T-helper 2 cell treated with Interferon-gamma antibody and Interleukin-4, amounts not matched to agents 5 μg/mL and 100 μg/mL, for 36 hours (primary cell): ENCODE data around the gene KIF6.

Experiments used
- DNase-seq: peaks from one replicate; pipeline ENCODE4 v3.0.0; 2021; ENCODE audit warnings: low spot score
- H3K27ac Mint-ChIP-seq: one replicate; pipeline ENCODE4 v1.8.0; 2021; ENCODE audit warnings: mild to moderate bottlenecking, mixed read lengths
- H3K27me3 Mint-ChIP-seq: one replicate; pipeline ENCODE4 v1.8.0; 2021; ENCODE audit warnings: low read depth, mixed read lengths
- H3K36me3 Mint-ChIP-seq: one replicate; pipeline ENCODE4 v1.8.0; 2021; ENCODE audit warnings: low read depth, mixed read lengths
- H3K4me1 Mint-ChIP-seq: one replicate; pipeline ENCODE4 v1.8.0; 2021; ENCODE audit warnings: low read depth, mixed read lengths
- H3K4me3 Mint-ChIP-seq: one replicate; pipeline ENCODE4 v1.8.0; 2022; ENCODE audit warnings: mild to moderate bottlenecking, moderate library complexity, mixed read lengths
- H3K9me3 Mint-ChIP-seq: one replicate; pipeline ENCODE4 v1.8.0; 2021; ENCODE audit warnings: mixed read lengths

KIF6 gene

DNA sequence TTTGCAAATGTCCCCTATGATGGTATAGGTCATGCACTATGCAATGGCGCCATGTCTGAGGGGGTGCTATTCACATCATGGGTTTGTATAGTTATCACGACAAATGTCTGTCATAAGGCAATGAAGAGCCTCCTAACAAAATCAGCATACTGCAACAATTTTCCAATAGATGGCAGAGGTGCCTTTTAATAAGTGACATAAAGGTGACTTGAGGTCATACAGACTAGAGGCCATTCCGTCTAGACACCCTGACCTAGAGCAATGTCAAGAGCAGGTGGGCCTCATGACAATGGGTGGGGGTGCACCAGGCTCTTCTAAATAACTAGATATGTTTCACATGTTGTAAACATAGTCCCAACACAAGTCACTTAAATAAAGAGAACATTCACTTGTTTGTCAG is 107.7 kb downstream of the KIF6 start:
- no peaks in the 10 kb centered on the region for H3K36me3 Mint-ChIP-seq
- H3K27me3 Mint-ChIP-seq = peaks cover 2% of the 10 kb centered on the region
- no peaks in the 10 kb centered on the region for H3K9me3 Mint-ChIP-seq
- H3K27ac Mint-ChIP-seq = no peak overlapping the region
- H3K4me1 Mint-ChIP-seq = no peaks in the 10 kb centered on the region
- H3K4me3 Mint-ChIP-seq = no peak overlapping the region
- DNase-seq = no peak

DNA sequence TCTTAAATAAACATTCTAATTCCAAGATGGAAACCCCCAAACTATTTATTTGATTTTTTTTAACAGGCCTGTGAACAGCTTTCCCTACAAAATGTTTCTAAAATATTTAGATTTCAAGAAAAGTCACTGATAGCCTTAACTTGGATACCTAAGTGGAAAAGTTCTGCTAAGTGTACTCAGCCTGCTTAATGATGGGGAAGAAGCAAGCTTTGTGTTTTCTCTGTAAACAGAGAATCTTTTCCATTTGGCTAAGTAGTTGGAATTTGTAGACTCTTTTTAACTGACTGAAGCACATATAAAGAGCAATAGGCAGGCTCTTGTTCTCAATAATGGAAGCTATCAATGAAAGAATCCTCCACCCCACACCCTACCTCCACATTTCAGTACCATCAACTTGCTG is 108.2 kb downstream of the KIF6 start:
- H3K9me3 Mint-ChIP-seq = no peaks in the 10 kb centered on the region
- H3K4me3 Mint-ChIP-seq = no peak overlapping the region
- no peaks in the 10 kb centered on the region for H3K36me3 Mint-ChIP-seq
- H3K27me3 Mint-ChIP-seq = peaks cover 2% of the 10 kb centered on the region
- H3K27ac Mint-ChIP-seq = no peak overlapping the region
- DNase-seq = no peak
- H3K4me1 Mint-ChIP-seq = no peaks in the 10 kb centered on the region

DNA sequence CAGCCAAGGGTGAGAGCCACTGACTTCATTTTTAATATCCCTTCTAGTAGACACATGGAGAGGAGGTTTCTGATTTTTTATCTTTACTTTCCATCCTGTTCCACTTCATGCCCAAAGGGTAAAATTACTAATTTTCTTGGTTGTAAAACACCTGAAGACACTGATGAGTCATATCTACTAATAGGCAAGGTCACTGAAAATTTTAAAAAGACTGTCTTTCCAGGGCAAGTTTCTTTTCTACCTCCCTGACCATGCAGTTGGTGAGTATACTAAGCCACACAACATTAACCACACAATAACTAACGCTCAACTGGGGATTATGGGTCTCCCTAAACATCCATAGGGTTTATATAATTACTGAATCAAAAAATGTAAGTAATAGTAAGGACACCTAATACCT is 109.6 kb downstream of the KIF6 start:
- no peaks in the 10 kb centered on the region for H3K9me3 Mint-ChIP-seq
- H3K27me3 Mint-ChIP-seq = peaks cover 2% of the 10 kb centered on the region
- H3K4me3 Mint-ChIP-seq = no peak overlapping the region
- H3K36me3 Mint-ChIP-seq = no peaks in the 10 kb centered on the region
- H3K27ac Mint-ChIP-seq = no peak overlapping the region
- no peak for DNase-seq
- H3K4me1 Mint-ChIP-seq = no peaks in the 10 kb centered on the region

- DNase-seq = no peak
- Mint-ChIP-seq H3K27me3 (peaks cover 2% of the 10 kb centered on the region), H3K9me3 (no peaks in the 10 kb centered on the region), H3K4me1 (no peaks in the 10 kb centered on the region), H3K36me3 (no peaks in the 10 kb centered on the region), H3K4me3 (no peak overlapping the region), H3K27ac (no peak overlapping the region)
These were observed 110.7 kb downstream of the KIF6 start for GRCh38 chr6:39614393-39614950.

- Mint-ChIP-seq H3K27ac (no peak overlapping the region), H3K36me3 (no peaks in the 10 kb centered on the region), H3K4me1 (no peaks in the 10 kb centered on the region), H3K27me3 (peaks cover 6% of the 10 kb centered on the region), H3K4me3 (no peak overlapping the region), H3K9me3 (no peaks in the 10 kb centered on the region)
- no peak for DNase-seq
These were observed 115.0 kb downstream of the KIF6 start for GRCh38 chr6:39610221-39610620.

DNA sequence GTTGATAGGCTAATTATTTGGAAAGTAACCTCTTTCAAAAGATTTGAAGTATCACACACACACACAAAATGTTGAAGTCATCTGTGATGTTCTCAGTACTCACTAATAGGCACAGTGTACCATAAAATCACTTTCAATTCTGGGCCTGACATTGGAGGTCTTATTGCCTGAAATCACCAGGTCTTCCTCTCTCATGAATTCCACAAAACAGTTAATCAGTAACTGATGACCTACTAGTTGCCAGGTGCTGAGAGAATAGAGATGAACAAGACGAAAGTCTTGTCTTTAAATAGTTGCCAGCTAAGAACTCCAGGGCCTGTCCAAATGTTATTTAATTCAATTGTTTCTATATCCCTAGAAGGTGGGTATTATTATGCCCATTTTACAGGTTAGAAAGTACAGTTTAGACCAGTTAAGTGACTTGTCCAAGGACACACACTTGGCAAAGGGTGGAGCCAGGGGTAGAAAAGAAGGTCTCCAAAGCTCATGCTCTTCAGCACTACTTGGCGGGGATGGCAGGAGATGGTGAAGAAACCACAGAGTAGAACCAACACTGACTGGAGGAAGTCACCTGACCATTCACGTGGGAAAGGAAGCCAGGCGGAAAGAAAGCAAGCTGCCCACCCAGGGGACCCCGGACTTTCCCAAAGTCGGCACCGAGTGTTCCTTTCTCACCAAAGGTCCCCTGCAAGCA is 116.4 kb downstream of the KIF6 start:
- no peak overlapping the region for H3K4me3 Mint-ChIP-seq
- no peaks in the 10 kb centered on the region for H3K9me3 Mint-ChIP-seq
- H3K27me3 Mint-ChIP-seq = peaks cover 7% of the 10 kb centered on the region
- DNase-seq = no peak
- no peaks in the 10 kb centered on the region for H3K36me3 Mint-ChIP-seq
- H3K4me1 Mint-ChIP-seq = no peaks in the 10 kb centered on the region
- no peak overlapping the region for H3K27ac Mint-ChIP-seq

GRCh38 chr6:39602601-39603519 is 122.3 kb downstream of the KIF6 start:
- H3K4me1 Mint-ChIP-seq = no peaks in the 10 kb centered on the region
- no peak overlapping the region for H3K4me3 Mint-ChIP-seq
- no peaks in the 10 kb centered on the region for H3K36me3 Mint-ChIP-seq
- H3K27ac Mint-ChIP-seq = no peak overlapping the region
- DNase-seq = no peak
- peaks cover 9% of the 10 kb centered on the region for H3K27me3 Mint-ChIP-seq
- H3K9me3 Mint-ChIP-seq = no peaks in the 10 kb centered on the region

DNA sequence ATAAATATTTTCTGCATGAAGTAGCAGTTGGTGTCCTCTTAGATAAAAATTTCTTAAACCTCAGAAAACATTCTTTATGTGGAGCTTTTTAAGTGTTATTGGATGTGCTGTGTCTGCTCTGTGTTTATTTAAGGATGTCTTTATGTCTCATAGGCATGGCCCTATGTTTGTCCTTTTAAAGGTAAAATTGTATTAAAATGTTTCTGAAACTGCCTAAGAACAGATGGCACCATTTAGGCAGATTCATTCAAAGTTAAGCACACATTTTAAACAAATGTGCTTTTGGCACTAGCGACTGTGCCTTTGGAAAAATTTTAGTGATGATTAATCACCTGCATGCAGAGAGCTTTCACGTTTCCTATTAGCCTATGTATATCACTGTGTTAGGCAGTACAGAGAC is 125.2 kb downstream of the KIF6 start:
- DNase-seq = no peak
- H3K4me1 Mint-ChIP-seq = no peaks in the 10 kb centered on the region
- peaks cover 2% of the 10 kb centered on the region for H3K27me3 Mint-ChIP-seq
- H3K27ac Mint-ChIP-seq = no peak overlapping the region
- no peaks in the 10 kb centered on the region for H3K9me3 Mint-ChIP-seq
- no peak overlapping the region for H3K4me3 Mint-ChIP-seq
- H3K36me3 Mint-ChIP-seq = no peaks in the 10 kb centered on the region

GRCh38 chr6:39599341-39599740 is 125.9 kb downstream of the KIF6 start:
- peaks cover 2% of the 10 kb centered on the region for H3K27me3 Mint-ChIP-seq
- H3K27ac Mint-ChIP-seq = no peak overlapping the region
- H3K9me3 Mint-ChIP-seq = no peaks in the 10 kb centered on the region
- H3K36me3 Mint-ChIP-seq = no peaks in the 10 kb centered on the region
- DNase-seq = no peak
- H3K4me1 Mint-ChIP-seq = no peaks in the 10 kb centered on the region
- no peak overlapping the region for H3K4me3 Mint-ChIP-seq

- Mint-ChIP-seq H3K4me1 (no peaks in the 10 kb centered on the region), H3K27ac (no peak overlapping the region), H3K4me3 (no peak overlapping the region), H3K9me3 (no peaks in the 10 kb centered on the region), H3K27me3 (peaks cover 2% of the 10 kb centered on the region), H3K36me3 (no peaks in the 10 kb centered on the region)
- DNase-seq = no peak
These were observed 130.9 kb downstream of the KIF6 start for GRCh38 chr6:39594285-39594684.

GRCh38 chr6:39593646-39594045 is 131.6 kb downstream of the KIF6 start:
- Mint-ChIP-seq H3K9me3 (no peaks in the 10 kb centered on the region), H3K27ac (no peak overlapping the region), H3K27me3 (peaks cover 2% of the 10 kb centered on the region), H3K36me3 (no peaks in the 10 kb centered on the region), H3K4me1 (no peaks in the 10 kb centered on the region), H3K4me3 (no peak overlapping the region)
- no peak for DNase-seq

DNA sequence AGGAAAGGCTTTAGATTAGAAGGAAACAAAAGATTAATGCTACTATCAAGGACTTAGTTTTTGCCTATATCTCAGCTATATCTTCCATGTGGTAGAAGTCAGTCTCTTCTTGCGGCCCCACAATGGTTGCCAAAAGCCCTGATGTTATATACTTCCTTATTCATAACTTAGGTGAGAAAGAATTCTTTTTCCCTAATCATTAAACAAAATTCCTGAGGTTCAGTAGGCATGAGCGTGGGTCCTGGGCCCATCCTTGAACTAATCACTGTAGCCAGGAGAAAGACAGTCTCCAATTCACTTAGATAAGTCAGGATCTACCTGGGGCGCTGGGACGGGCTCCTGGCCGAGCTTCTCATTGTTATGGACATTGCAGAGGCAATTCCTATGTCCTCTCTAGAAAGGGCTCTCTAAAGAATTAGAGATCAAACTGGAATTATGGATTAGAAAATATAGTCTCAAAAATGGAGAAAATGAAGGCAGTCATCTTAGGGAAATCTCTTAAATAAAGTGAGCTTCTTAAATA is 134.3 kb downstream of the KIF6 start:
- Mint-ChIP-seq H3K4me1 (no peaks in the 10 kb centered on the region), H3K27ac (no peak overlapping the region), H3K36me3 (no peaks in the 10 kb centered on the region), H3K4me3 (no peak overlapping the region), H3K27me3 (peaks cover 2% of the 10 kb centered on the region), H3K9me3 (no peaks in the 10 kb centered on the region)
- DNase-seq = no peak

DNA sequence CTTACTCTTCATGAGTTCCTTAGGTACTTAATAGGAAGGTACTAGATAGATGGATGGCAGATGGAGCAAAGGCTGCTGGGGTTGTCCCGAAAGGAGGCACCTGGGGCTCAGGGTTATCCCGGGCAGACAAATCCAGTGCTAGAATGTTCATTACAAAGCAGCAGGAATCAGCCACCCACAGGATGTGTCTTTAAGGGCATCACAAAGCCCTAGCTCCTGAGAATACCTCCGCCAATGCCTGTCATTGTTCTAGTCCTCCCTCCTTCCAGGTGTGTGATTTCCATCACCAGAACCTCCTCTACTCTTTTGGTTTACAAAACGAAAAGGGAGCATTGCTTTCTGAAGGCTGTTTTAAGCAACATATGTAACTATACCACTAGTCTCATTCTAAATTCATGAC is 138.1 kb downstream of the KIF6 start:
- Mint-ChIP-seq H3K9me3 (no peaks in the 10 kb centered on the region), H3K36me3 (no peaks in the 10 kb centered on the region), H3K4me1 (no peaks in the 10 kb centered on the region), H3K27ac (no peak overlapping the region), H3K27me3 (peaks cover 2% of the 10 kb centered on the region), H3K4me3 (no peak overlapping the region)
- DNase-seq = no peak

- no peak overlapping the region for H3K27ac Mint-ChIP-seq
- no peak for DNase-seq
- no peaks in the 10 kb centered on the region for H3K36me3 Mint-ChIP-seq
- no peak overlapping the region for H3K4me3 Mint-ChIP-seq
- H3K9me3 Mint-ChIP-seq = no peaks in the 10 kb centered on the region
- H3K4me1 Mint-ChIP-seq = no peaks in the 10 kb centered on the region
- H3K27me3 Mint-ChIP-seq = no peaks in the 10 kb centered on the region
These were observed 139.6 kb downstream of the KIF6 start for GRCh38 chr6:39585641-39586040.
